MV-4-11 (cell line): ENCODE results near the gene PRIM2.
"Not testable (repeated sequence)": the region's sequence is repeated elsewhere in the genome, so short reads cannot be mapped to it uniquely, and the experiment has no call there.

ENCODE experiments used
- DNase-seq: peaks from one replicate; lab custom pipeline; 2025; lab: John Stamatoyannopoulos, UW

The PRIM2 gene

DNA sequence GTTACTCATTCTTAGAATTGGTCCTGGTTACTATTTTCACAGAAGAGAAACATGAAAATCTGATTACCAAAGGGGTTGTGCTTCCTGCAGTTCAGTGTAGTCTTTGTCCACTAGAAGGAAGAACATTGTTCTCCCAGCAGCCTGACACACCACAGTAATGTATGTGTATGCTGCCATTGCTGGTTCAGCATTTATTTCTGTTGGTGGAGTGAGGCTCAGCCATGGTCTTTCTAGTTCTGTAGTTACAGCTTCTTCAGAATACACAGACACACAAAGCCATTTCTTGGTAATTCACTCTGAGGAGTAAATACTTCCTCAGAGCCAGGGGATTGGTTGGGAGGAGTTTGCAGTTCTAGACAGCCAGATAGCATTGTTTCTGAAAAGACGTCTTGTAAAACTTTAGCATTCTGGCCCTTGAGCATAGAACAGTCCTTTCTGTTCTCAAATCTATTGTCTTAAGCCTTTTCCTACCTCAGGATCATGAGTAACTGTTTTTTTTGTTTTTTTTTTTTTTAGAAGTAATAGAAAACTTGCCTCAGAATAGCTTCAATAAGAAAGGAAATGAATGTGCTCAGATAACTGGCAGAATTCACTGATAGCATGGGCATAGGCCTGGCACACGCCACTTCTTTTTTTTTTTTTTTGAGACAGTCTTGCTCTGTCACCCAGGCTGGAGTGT is 128.5 kb downstream of the PRIM2 start:
- DNase-seq = not testable (repeated sequence)

DNA sequence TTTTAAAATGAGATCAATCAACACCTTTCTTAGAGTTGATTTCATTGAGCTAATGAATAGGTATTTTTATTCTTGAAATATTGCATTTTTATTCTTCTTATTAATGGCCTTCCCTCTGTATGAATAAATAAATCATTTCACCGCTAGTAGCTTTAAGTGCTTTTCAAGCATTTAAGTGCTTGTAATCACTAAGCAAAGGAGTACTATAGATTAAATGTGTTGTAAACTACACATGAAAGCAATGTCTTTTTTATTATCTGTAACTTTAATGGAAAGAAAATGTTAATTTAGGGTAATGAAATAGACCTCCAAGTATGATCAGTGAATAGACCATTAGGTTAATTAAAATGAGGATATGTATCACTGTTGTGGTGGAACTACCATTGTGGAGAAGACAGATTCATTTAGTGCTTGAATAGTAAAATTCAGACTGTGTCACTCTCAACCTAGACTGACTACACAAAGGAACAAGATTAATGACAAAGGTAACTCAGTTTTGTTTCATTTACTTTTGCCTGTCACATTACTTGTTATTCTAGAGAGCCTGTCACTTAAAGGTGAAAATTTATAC is 132.2 kb downstream of the PRIM2 start:
- DNase-seq = not testable (repeated sequence)

DNA sequence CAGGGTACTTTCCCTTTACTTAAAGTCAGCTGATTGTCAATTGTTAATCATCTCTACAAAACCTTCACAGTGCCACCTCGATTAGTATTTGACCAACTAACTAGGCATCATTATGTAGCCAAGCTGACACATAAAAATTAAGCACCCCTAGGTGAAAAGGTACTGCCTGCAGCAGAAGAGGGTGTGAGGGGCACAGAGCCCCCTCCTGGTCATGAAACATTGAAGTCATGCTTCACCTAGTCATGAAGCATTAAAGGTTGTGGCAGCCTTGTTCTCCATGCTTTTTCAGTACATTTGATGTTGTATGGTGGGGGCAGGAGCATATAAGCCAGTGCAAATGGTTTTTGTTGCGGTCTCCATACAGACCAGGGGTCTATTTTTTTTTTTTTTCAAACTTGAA is 142.4 kb downstream of the PRIM2 start:
- not testable (repeated sequence) for DNase-seq

DNA sequence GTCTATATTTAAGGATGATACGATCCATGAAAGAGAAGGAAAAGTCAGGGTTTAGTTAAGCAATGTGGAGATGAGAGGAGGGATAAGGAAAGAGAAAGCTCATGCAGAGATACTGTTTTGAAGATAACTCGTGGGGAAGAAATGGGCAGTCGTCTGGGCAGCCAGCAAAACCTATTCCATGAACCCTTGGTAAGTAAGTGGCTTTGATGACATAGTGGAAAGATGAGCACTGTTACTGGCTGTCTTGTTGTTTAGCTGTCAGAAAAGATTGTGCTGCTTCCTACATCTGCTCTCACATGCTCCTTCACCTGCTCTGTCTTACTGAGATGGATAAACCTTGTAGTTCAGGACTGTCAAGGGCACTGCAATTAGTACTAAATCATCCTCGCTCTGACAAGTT is 143.6 kb downstream of the PRIM2 start:
- not testable (repeated sequence) for DNase-seq

DNA sequence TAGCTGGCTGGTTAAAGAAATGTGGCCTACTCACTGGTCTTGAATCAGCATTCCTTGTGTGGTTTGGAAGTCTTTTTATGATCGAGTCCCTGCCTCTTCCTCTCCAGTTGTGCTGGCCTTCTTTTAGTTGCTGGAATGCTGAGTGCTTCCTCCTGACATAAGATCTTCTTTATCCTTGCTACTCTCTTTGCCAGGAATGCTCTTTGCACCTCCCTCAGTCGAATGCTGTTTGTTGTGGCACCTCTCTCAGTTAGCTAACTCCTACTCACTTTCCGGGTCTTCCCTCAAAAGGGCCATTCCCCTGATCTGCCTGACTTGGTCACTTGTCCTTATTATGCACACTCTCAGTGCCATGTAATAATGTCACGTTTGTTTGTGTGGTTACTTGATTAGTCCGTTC is 146.4 kb downstream of the PRIM2 start:
- DNase-seq = not testable (repeated sequence)

DNA sequence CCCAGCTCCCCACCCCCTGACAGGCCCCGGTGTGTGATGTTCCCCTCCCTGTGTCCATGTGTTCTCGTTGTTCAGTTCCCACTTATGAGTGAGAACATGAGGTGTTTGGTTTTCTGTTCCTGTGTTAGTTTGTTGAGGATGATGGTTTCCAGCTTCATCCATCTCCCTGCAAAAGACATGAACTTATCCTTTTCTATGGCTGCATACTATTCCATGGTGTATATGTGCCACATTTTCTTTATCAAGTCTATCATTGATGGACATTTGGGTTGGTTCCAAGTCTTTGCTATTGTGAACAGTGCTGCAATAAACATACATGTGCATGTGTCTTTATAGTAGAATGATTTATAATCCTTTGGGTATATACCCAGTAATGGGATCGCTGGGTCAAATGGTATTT is 148.5 kb downstream of the PRIM2 start:
- DNase-seq = not testable (repeated sequence)

DNA sequence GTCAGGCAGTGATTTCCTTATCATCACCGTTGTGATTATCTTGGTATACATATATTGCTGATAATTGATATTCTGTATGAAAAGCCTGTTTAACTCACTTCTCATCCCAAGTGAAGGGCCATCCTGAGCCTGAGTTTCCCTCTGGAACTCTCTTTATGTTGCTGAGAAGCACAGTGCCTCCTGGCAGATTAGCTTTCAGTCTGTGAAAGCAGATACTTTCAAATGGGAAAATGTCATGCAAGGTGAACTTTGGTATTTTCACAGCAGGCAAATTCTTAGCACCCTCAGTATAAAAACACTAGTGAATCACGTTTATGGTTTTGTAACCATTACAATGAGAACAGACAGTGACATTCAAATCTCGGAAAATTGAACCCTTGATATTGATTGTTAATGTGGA is 151.6 kb downstream of the PRIM2 start:
- no peak for DNase-seq

DNA sequence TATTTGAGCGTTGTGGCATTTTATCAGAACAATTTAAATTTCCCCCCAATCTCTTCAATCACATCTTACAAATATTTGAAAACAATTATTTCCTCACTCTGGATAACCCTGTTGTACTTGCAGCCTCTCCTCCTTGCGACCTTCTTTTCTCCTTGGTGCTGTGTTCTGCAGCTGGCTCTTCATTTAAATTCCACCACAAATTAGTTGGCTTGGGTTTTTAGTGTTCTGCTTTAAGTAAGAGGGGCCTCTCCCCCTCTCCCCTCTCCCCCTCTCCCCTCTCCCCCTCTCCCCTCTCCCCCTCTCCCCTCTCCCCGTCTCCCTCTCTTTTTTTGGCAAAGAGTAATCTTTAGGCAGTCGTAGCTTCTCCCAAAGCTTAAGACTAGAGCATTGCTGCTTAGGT is 152.7 kb downstream of the PRIM2 start:
- DNase-seq = not testable (repeated sequence)

DNA sequence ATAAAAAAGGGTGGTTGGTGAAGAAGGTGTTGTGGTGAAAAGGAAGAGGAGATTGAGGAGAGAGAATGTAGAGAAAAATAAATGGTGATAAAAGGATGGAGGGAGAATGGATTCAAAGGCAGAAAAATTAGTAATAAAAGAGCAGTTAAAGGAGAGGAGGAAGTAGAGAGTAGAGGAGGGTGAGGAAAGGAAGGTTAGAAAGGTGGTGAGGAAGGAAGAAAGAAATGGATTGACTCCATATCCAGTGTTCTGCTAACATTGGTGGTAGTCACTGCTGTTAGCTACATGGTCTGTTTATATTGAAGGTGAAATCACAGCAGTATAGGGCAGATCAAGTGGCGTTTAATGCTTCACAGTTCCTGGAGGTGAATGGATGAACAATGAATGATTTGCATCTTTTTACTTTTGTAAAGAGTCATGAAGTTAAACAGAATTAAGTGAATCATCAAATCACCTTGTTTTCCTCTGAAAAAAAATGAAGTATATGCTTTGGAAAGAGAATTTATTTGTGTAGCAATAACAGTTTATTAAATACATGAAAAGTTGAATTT is 154.0 kb downstream of the PRIM2 start:
- not testable (repeated sequence) for DNase-seq

DNA sequence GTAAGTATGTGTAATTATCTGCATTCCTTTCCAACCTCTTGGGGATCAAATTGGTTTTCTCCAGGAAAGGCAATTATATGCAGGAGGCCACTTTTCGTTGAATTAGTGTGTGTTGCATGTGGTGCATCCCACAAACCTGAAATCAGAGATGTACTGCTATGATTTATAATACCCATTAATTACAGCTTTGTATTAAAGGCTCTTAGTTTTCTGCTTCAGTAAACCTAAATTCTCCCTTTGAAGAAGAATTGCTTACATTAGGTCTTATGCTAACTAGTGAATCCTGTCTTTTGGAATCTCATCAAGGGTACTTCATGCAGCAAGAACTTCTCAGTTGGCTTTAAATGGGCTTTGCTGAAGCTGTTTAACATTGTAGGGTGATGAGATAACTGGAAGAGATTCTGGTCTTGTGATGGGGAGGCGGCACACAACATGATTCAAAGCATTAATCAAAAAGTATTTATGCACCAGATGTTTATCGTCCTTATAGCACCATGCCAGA is 155.5 kb downstream of the PRIM2 start:
- DNase-seq = not testable (repeated sequence)

DNA sequence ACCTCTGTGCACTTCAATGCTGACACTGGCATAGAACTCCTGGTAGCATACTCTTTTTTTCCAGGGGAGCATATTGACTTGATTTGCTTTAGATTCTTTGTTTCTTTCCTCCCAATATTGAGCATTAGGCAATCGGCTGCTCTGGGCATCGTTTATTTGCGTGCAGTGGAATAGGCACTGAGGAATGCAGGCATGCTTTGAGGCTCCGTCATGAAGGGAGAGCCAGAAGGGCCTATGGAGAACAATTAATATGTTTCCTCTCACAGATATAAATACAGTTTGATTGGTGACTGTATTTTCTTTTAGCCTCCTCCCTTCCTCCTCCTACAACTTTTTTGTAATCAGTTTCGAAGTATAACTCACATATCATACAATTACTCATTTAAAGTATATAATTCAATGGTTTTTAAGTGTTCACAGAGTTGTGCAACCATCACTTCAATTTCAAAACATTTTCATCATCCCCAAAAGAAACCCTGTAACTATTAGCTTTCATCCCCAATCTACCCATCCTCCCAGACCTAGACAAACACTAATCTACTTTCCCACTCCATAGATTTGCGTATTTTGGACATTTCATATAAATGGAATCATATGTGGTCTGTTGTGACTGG is 157.5 kb downstream of the PRIM2 start:
- DNase-seq = not testable (repeated sequence)

DNA sequence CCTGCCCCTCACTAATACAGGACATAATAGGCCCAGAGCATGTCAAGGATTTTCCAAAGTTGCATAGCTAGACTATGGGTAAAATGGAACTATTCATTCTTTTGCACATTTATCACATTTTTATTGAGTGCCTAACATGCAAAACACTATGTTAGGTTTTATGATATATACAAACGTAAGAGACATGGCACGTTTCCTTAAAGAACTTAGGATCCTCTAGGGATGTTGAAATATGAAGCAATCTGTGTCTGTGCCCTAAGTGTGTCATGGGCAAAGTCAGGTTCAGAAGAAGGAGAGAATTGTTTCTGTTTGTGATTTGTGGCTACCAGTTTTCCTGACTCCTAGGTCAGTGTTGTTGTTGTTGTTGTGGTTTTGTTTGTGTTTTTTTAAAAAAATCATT is 158.2 kb downstream of the PRIM2 start:
- DNase-seq = peak; percentile 3

DNA sequence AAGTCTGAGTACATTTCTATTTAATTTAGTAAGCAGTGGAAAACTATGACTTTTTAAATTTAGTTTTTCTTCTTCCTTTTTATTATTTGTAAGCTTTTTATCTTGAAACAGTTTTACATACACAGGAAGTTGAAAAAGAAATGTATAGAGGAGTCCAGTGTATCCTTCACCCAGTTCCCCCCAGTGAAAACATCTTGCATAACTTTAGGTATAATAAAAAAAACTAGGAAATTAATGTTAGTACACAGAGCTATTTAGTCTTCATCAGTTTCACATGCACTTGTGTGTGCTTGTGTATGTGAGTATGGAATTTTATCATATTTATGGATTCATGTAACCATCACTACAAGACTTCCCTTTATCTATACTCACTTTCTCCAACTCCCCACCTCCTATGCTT is 162.8 kb downstream of the PRIM2 start:
- not testable (repeated sequence) for DNase-seq

DNA sequence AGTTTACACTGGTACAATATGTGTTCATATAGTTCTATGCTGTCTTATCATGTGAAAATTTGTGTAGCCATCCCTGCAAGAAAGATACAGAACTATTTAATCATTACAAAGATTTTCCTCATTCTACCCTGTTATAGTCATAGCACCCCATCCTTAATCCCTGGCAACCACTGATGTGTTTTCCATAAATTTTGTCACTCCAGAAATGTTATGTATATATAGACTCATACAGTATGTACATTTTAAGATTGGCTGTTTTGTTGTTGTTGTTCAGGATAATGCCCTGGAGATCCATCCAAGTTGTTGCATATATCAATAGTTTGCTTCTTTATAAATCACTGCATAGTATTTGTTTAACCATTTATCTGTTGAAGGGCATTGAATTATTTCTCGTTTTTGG is 163.7 kb downstream of the PRIM2 start:
- not testable (repeated sequence) for DNase-seq

DNA sequence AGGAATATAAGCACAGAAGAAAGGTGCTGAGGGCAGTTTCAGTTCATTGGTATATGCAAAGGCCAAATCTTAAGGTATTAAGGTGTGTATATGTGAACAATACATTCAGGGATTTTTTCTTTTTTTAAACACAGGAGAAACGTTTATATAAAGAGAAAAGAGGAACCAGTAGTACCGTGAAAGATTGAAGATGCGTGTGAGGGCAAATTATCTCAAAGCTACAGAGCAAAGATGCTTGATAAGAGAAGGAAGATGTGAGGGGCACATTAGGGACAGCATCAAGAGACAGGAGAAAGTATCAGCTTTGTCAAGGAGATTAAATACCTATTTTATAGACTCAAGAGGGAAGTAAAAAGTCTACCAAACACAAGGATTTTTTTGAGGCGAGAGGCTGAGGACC is 165.0 kb downstream of the PRIM2 start:
- not testable (repeated sequence) for DNase-seq

DNA sequence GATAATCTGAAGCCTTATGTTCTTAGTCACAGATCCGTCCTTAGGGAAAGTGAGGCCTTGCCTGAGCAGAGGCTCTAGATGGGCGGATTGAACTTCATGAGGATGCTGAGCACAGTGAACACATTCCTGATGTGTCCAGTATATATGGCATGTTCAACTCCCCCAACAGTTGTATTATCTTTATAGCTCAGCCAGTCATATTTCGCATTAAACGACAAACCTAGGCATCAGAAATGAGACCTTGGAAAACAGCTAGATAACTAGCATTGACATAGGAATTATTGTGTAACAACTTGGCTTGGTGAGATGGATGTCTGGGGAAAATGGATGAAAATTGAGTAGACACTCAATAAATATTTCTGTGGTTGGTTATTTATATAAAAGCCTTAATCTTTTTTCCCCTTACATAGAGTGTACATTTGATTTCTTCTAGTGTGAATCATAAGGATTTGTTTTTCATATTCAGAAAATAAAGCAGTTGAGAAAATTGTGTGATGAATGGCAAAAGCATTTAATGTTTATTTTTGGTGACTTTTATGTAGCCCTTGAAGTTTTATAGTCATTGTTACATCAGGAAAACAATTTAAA is 169.2 kb downstream of the PRIM2 start:
- DNase-seq = not testable (repeated sequence)

DNA sequence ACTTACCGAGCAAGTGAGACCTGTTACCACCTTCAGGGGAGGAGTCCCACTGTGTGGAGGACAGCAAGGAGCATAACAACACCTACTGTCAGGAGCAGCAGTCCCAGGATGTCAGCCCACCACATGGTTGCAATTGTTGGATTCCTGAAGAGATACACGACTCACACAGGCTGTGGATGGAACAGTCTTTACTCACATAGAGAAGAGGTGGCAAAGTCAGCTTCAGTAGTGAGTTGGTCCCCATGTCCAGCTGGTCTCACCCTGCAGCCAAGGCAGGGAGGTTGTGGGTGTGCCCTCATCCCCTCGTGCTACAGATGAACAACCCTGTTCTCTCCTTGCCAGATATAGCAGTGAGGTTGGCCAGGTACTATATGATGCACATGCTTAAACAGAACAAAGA is 171.1 kb downstream of the PRIM2 start:
- not testable (repeated sequence) for DNase-seq

DNA sequence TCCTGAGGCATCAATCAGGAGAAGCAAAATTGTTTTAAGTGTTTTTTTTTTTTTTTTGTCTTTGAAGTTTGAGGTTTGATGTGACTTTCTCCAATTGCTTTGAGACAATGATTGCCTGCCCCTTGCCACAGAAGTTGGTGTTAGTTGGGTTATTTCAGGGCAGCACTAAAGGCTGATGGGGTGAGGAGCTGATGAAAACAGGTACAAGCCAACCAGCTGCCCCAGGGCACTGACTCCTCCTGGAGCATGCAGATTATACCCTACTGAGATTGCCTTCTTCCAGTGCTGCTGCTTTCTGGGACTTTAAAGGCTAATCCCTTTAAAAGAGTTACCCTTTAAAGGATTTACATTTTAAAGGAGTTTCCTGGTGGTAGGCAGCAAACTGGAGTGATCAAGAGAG is 172.5 kb downstream of the PRIM2 start:
- not testable (repeated sequence) for DNase-seq

DNA sequence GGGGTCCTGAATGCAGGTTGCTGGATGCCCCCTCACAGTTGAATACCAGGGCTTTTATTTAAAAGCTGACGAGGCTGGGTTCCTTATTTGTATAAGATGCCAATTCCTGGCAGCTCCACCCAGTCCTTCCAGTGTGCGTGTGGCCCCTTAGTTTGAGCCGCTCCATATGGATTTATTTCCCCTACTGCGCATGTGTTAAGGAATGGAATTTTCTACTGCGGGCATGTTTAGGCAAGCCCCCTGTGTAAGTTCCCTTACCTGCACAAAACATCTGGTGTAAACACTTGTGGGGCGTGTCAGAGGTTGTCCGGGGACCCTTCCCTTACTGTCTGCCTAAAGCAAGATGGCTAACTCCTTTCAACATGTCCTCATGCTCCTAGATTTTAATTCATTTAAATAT is 174.4 kb downstream of the PRIM2 start:
- not testable (repeated sequence) for DNase-seq

DNA sequence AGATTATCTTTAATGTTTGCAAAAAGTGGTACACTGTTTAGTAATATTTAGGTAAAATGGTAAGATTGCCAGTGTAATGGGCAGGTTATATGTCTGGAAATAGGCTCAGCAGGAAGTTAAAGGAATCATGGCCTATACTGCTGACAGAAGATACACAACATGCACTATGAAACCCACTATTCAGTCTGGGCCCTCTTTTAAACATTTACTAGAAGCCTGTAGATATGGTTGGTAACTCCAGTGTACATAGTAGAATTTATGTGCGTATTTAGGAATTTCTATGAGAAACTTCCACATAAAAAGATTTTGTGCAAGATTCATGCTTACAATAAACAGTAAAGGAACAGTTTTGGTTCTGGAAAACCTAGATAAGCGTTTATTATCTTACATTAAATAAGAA is 178.8 kb downstream of the PRIM2 start:
- not testable (repeated sequence) for DNase-seq

DNA sequence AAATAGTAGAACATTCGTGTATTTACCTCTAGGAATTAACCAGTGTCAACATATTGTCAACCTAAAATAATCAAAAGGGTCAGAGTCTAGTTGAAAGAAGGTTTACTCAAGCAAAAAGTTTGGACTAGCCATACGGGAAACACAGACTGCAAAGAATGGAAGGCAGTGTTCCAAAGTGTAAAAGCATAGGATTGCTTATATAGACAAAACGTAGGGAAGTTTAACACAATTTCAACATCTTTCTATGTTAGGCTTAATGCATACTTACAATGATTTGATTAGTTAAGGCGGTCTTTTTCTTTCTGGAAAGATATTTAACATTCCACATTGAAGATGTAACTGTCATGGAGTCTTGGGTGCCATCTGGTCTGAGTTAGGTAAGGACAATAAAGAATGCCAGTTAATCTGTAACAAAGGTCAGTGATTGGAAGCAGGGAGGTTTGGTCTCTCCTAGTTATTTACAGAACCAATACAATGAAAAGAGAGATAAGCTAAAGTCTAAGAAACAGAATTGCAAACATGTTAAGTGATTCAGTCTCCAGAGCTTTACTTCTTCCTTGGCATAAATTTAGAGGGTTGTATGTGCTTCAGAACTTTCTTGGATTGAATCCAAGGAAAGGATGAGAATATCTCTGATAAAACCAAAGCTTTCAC is 183.1 kb downstream of the PRIM2 start:
- DNase-seq = not testable (repeated sequence)

DNA sequence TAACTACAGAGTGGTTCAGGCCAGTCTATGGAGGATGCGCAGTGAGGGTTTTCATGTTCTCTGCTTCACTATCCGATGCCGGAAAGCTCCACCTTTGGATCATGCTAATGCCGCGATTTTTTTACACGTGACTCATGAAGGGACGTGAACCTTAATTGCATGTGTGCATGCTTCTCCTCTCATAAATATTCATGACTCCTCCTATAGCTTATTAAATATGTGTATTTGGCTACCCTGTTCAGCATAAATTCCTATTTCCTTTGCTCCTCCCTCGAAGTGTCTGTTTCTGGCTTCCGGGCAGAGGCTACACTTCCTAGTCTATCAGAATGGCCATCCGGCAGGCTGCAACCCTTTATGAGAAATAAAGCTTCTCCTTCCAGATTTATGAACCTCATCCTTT is 185.0 kb downstream of the PRIM2 start:
- DNase-seq = not testable (repeated sequence)
